H1 (cell line): ENCODE data around the gene GGA3. TPM values are rescaled to one million over a fixed set of nuclear protein-coding genes. Genes with fewer than 3 reads are reported as not detected.

Experiments
- CTCF ChIA-PET: fragments of 300-600 bp; sonication (Branson Sonifier 250); formaldehyde crosslinking; loops from one replicate; lab custom pipeline; 2021; ENCODE audit not compliant: partially characterized antibody; lab: Charles Lee
- POLR2A ChIA-PET: fragments of 300-600 bp; sonication (Branson Sonifier 250); formaldehyde crosslinking; loops from one replicate; lab custom pipeline; 2021; ENCODE audit warnings: inconsistent platforms; ENCODE audit not compliant: partially characterized antibody; lab: Charles Lee
- DNase-seq, 2 experiments: peaks; one replicate each; pipeline versions ENCODE4 v3.0.0 to v3.0.0-alpha.2; 2010 to 2022; ENCODE audit warnings: low spot score in 2 of 2, low read depth in 1 of 2, mixed read lengths in 1 of 2
- FAIRE-seq: peaks from 2 replicates; lab custom pipeline; 2011; peaks lifted over from hg19 to GRCh38; lab: Jason Lieb, UNC
- H2AFZ ChIP-seq: 2 replicates; pipeline ENCODE4 v1.8.1; 2012; ENCODE audit warnings: low read length, inconsistent platforms
- H2AK5ac ChIP-seq: 2 replicates; pipeline ENCODE4 v1.6.1; 2013; ENCODE audit warnings: low read depth, low read length
- H2BK120ac ChIP-seq: replicated peaks from 2 replicates; pipeline ENCODE3; 2013; ENCODE audit warnings: low read depth, low read length, inconsistent platforms
- H2BK12ac ChIP-seq: 2 replicates; pipeline ENCODE4 v1.6.1; 2013; ENCODE audit warnings: low read depth, low read length
- H2BK15ac ChIP-seq: 2 replicates; pipeline ENCODE4 v1.6.1; 2013; ENCODE audit warnings: low read length
- H2BK20ac ChIP-seq: 2 replicates; pipeline ENCODE4 v1.6.1; 2013; ENCODE audit warnings: low read length
- H2BK5ac ChIP-seq: 2 replicates; pipeline ENCODE4 v1.6.1; 2013; ENCODE audit warnings: low read depth, low read length
- H3K14ac ChIP-seq: 2 replicates; pipeline ENCODE4 v1.6.1; 2013; ENCODE audit warnings: inconsistent platforms; ENCODE audit not compliant: insufficient read length
- H3K18ac ChIP-seq: 2 replicates; pipeline ENCODE4 v1.6.1; 2013; ENCODE audit warnings: low read length; ENCODE audit errors: extremely low read depth
- H3K23ac ChIP-seq: 2 replicates; pipeline ENCODE4 v1.6.1; 2013; ENCODE audit warnings: inconsistent platforms; ENCODE audit not compliant: insufficient read length
- H3K23me2 ChIP-seq: 2 replicates; pipeline ENCODE4 v1.6.1; 2013; ENCODE audit warnings: low read depth, low read length
- H3K27ac ChIP-seq: 2 replicates; pipeline ENCODE4 v1.6.1; 2011; ENCODE audit warnings: low read depth, low read length, inconsistent platforms
- H3K27me3 ChIP-seq, 4 experiments: replicated peaks in 1 of 4; 1 replicate in 1 of 4; 2 replicates in 3 of 4; pipeline versions ENCODE4 v1.6.1 to v1.8.1; 2011 to 2013; ENCODE audit warnings: low read length in 3 of 4, mild to moderate bottlenecking in 3 of 4, inconsistent platforms in 2 of 4, mixed read lengths in 2 of 4, moderate library complexity in 1 of 4; ENCODE audit not compliant: control insufficient read depth in 3 of 4, insufficient read depth in 3 of 4; ENCODE audit errors: extremely low read depth in 1 of 4
- H3K36me3 ChIP-seq, 4 experiments: 2 replicates each; pipeline versions ENCODE4 v1.6.1 to v1.8.1; 2011 to 2013; ENCODE audit warnings: mild to moderate bottlenecking in 4 of 4, low read length in 3 of 4, moderate library complexity in 2 of 4, control low read depth in 1 of 4, inconsistent platforms in 1 of 4; ENCODE audit not compliant: insufficient read depth in 4 of 4, control insufficient read depth in 2 of 4
- H3K4ac ChIP-seq: replicated peaks from 2 replicates; pipeline ENCODE3; 2013; ENCODE audit warnings: low read length, low read depth, mixed read lengths, inconsistent platforms; ENCODE audit not compliant: insufficient read length
- H3K4me1 ChIP-seq, 4 experiments: replicated peaks in 1 of 4; 1 replicate in 1 of 4; 2 replicates in 3 of 4; pipeline versions ENCODE4 v1.6.1 to v1.8.1; 2011 to 2013; ENCODE audit warnings: low read length in 3 of 4, inconsistent platforms in 2 of 4, mixed read lengths in 1 of 4; ENCODE audit not compliant: insufficient read depth in 4 of 4, control insufficient read depth in 3 of 4
- H3K4me2 ChIP-seq, 2 experiments: 2 replicates each; pipeline versions ENCODE4 v1.6.1 to v1.8.1; 2011 to 2013; ENCODE audit warnings: low read depth in 2 of 2, low read length in 2 of 2, control low read depth in 1 of 2, inconsistent platforms in 1 of 2, mild to moderate bottlenecking in 1 of 2; ENCODE audit not compliant: insufficient read depth in 1 of 2
- H3K4me3 ChIP-seq, 4 experiments: fragments of 200-600, 300-600 bp in 1 of 4; sonication (generic), shearing (Covaris generic), sonication (Bioruptor Twin) in 1 of 4; 2 replicates each; pipeline versions ENCODE4 v1.5.1 to v1.8.1; 2011 to 2016; ENCODE audit warnings: low read length in 4 of 4, low read depth in 3 of 4, control low read depth in 2 of 4, inconsistent platforms in 2 of 4, mild to moderate bottlenecking in 2 of 4, mixed read lengths in 1 of 4, moderate library complexity in 1 of 4; ENCODE audit not compliant: insufficient read depth in 2 of 4; ENCODE audit errors: extremely low read depth in 1 of 4
- H3K56ac ChIP-seq: replicated peaks from 2 replicates; pipeline ENCODE3; 2013; ENCODE audit warnings: low read depth, mild to moderate bottlenecking, mixed read lengths, low read length, inconsistent platforms; ENCODE audit not compliant: insufficient read length
- H3K79me1 ChIP-seq: 2 replicates; pipeline ENCODE4 v1.6.1; 2013; ENCODE audit warnings: low read depth, low read length, control low read depth
- H3K79me2 ChIP-seq, 2 experiments: 2 replicates each; pipeline versions ENCODE4 v1.6.1 to v1.8.1; 2012 to 2013; ENCODE audit warnings: low read length in 2 of 2, mild to moderate bottlenecking in 2 of 2, inconsistent platforms in 1 of 2; ENCODE audit not compliant: insufficient read depth in 2 of 2, control insufficient read depth in 1 of 2
- H3K9ac ChIP-seq, 4 experiments: replicated peaks in 1 of 4; 1 replicate in 1 of 4; 2 replicates in 3 of 4; pipeline versions ENCODE4 v1.6.1 to v1.8.1; 2011 to 2013; ENCODE audit warnings: low read depth in 3 of 4, low read length in 3 of 4, control low read depth in 2 of 4, mild to moderate bottlenecking in 2 of 4, moderate library complexity in 2 of 4, inconsistent platforms in 1 of 4; ENCODE audit errors: extremely low read depth in 1 of 4
- H3K9me3 ChIP-seq, 2 experiments: 2 replicates each; pipeline versions ENCODE4 v1.6.1 to v1.8.1; 2012 to 2013; ENCODE audit warnings: mild to moderate bottlenecking in 2 of 2, moderate library complexity in 2 of 2, control low read depth in 1 of 2, inconsistent platforms in 1 of 2, low read depth in 1 of 2, low read length in 1 of 2, mixed read lengths in 1 of 2; ENCODE audit not compliant: insufficient read depth in 2 of 2
- H4K20me1 ChIP-seq, 2 experiments: replicated peaks in 1 of 2; 2 replicates each; pipeline versions ENCODE3 to v1.8.1; 2011 to 2013; ENCODE audit warnings: inconsistent platforms in 2 of 2, low read length in 2 of 2, mild to moderate bottlenecking in 1 of 2; ENCODE audit not compliant: insufficient read depth in 2 of 2, control insufficient read depth in 1 of 2
- H4K5ac ChIP-seq: 2 replicates; pipeline ENCODE4 v1.6.1; 2013; ENCODE audit warnings: low read length, low read depth, mixed read lengths, inconsistent platforms; ENCODE audit not compliant: insufficient read length
- H4K8ac ChIP-seq: 2 replicates; pipeline ENCODE4 v1.8.0; 2013; ENCODE audit warnings: mild to moderate bottlenecking, moderate library complexity, low read length, inconsistent platforms; ENCODE audit not compliant: insufficient read depth; ENCODE audit errors: extremely low read depth
- H4K91ac ChIP-seq: replicated peaks from 2 replicates; pipeline ENCODE3; 2013; ENCODE audit warnings: low read length, mixed read lengths, inconsistent platforms; ENCODE audit not compliant: insufficient read length
- CREB1 ChIP-seq: IDR thresholded peaks from 2 replicates; pipeline ENCODE4 v1.6.1; 2012; ENCODE audit warnings: inconsistent platforms
- EGR1 ChIP-seq: IDR thresholded peaks from 2 replicates; pipeline ENCODE4 v1.6.1; 2011; ENCODE audit warnings: low read depth, low read length, borderline replicate concordance
- POLR2A ChIP-seq, 2 experiments: IDR thresholded peaks; 1 replicate in 1 of 2; 2 replicates in 1 of 2; pipeline ENCODE4 v1.6.1; 2011; ENCODE audit warnings: low read depth in 2 of 2, low read length in 2 of 2, mild to moderate bottlenecking in 2 of 2; ENCODE audit errors: control extremely low read depth in 1 of 2
- RAD21 ChIP-seq, 2 experiments: IDR thresholded peaks in 1 of 2; conservative IDR thresholded peaks in 1 of 2; 2 replicates each; pipeline ENCODE4 v1.6.1; 2011; ENCODE audit warnings: low read depth in 2 of 2, low read length in 2 of 2, improper control_type of control experiment in 1 of 2, inconsistent platforms in 1 of 2, mild to moderate bottlenecking in 1 of 2, moderate library complexity in 1 of 2
- RXRA ChIP-seq: IDR thresholded peaks from 2 replicates; pipeline ENCODE4 v1.6.1; 2011; ENCODE audit warnings: low read depth, mild to moderate bottlenecking, low read length, moderate library complexity; ENCODE audit not compliant: insufficient read depth
- SP1 ChIP-seq: IDR thresholded peaks from 2 replicates; pipeline ENCODE4 v1.6.1; 2011; ENCODE audit warnings: low read depth, low read length
- YY1 ChIP-seq: IDR thresholded peaks from 2 replicates; pipeline ENCODE4 v1.6.1; 2011; ENCODE audit warnings: low read depth, mild to moderate bottlenecking, low read length
- WGBS, 2 experiments: shearing (Covaris generic) in 1 of 2; methylation state at CpG; one replicate each; pipeline versions ENCODE4 v1.1.6 to v1.1.7; 2013 to 2015; ENCODE audit warnings: low lambda C conversion rate in 2 of 2, mixed read lengths in 2 of 2, inconsistent platforms in 1 of 2, low coverage in 1 of 2, missing lambda C conversion rate in 1 of 2; ENCODE audit not compliant: insufficient replicate concordance in 2 of 2, insufficient coverage in 1 of 2, insufficient read length in 1 of 2; ENCODE audit errors: extremely low coverage in 1 of 2, missing lambda C conversion rate in 1 of 2; 5-methylcytosine and 5-hydroxymethylcytosine counted together
- polyA plus RNA-seq, 7 experiments: library from polyadenylated mRNA; depleted of rRNA in 3 of 7; stranded (reverse) in 5 of 7; unstranded in 2 of 7; fragments of >200 nt in 5 of 7; fragments of 200-250 nt in 2 of 7; gene quantifications; 1 replicate in 5 of 7; 2 replicates in 1 of 7; 4 replicates in 1 of 7; pipeline versions ENCODE4 v1.2.1 to v1.2.3, GENCODE V29; 2011 to 2013; ENCODE audit warnings: missing spikeins in 2 of 7, mixed read lengths in 2 of 7
- total RNA-seq: library from RNA; stranded (reverse); fragmentation: NEBNext Ultra II Directional; extraction: Animal tissue kit (Norgen Biotek cat#: 25700); gene quantifications from 2 replicates; pipeline ENCODE4 v1.2.1, GENCODE V29; 2021
- TF ChIP-seq, protein P1 (sequence below), 3 experiments: IDR thresholded peaks; 1 replicate in 2 of 3; 2 replicates in 1 of 3; pipeline versions ENCODE4 v1.5.1 to v1.6.1; 2011; ENCODE audit warnings: low read length in 3 of 3, mild to moderate bottlenecking in 3 of 3, inconsistent platforms in 2 of 3, low read depth in 1 of 3, moderate library complexity in 1 of 3; ENCODE audit not compliant: insufficient read depth in 1 of 3; ENCODE audit errors: control extremely low read depth in 1 of 3
- TF ChIP-seq, protein P2 (sequence below): IDR thresholded peaks from 2 replicates; pipeline ENCODE4 v1.6.1; 2011; ENCODE audit warnings: low read length, improper control_type of control experiment

GGA3 gene
- total and polyA plus RNA-seq, 2 of the 8 experiments (the other 6 are each of a cell fraction or from before 2014, with no cell fraction given), result 40.6 to 60.0 TPM

DNA sequence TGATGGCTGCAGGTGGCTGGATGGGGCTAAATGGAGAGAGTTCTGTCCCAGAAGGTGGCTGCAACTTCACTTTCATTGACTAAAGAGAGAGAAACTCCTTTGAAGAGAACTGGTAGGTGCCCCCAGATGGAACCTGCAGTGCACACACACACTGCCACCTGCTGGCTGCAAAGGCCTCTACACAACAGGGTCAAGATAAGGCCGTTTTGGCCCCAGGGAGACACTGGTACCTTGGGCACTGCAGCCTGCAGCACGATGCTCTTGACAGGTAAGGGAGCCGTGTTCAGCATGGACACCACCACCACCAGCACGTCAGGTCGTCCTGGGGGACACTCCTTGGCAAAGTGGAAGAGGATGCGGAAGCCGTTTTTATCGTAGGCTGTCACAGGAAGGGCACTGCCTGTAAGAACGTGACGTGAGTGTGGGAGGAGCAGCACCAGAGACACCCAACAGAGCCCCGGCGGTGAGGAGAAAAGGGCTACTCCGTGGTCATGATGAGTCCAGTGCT lies 22.7 kb downstream of the GGA3 start:
- Histone ChIP-seq H3K56ac (no peak overlapping the region), H3K4me2 (no peak overlapping the region), H3K4me1 (peaks cover 0 to 4% (median 0%) of the 10 kb centered on the region in 4 experiments; a peak in 3 of 7 replicates), H3K79me2 (no peaks in the 10 kb centered on the region), H3K27me3 (no peaks in the 10 kb centered on the region), H3K4me3 (no peak overlapping the region), H3K36me3 (peaks cover 37 to 72% (median 66%) of the 10 kb centered on the region in 4 experiments), H3K79me1 (no peaks in the 10 kb centered on the region), H3K4ac (no peak overlapping the region), H4K8ac (no peak overlapping the region), H3K23me2 (no peaks in the 10 kb centered on the region), H2BK15ac (no peak overlapping the region), H2BK5ac (no peak overlapping the region), H3K27ac (no peak overlapping the region), H2BK120ac (no peak overlapping the region), H3K9ac (no peak overlapping the region), H3K14ac (no peak overlapping the region), H2BK12ac (no peak overlapping the region), H2BK20ac (no peak overlapping the region), H3K23ac (no peak overlapping the region), H3K9me3 (no peaks in the 10 kb centered on the region), H4K5ac (no peak overlapping the region), H4K20me1 (peaks cover 14 to 29% of the 10 kb centered on the region in 2 experiments), H3K18ac (no peak overlapping the region), H2AFZ (no peak overlapping the region), H4K91ac (no peak overlapping the region), H2AK5ac (no peak overlapping the region)
- FAIRE-seq (peak; percentile 7), DNase-seq (peak in 1 of 2 experiments; percentile 72)
- ChIA-PET POLR2A (interaction anchor here (0.6 to 6.3 kb wide), 8 partner anchors 10 to 193 kb away, joined by 3 to 53 read pairs (median 4); partner anchors contain the start of gene MIF4GD), CTCF (interaction anchor here (0.6 to 16.5 kb wide), 22 partner anchors 9 to 186 kb away, joined by 3 to 369 read pairs (median 6); partner anchors contain the start of genes GGA3, MIF4GD, MRPS7 and NT5C)
- 83% methylated on average over 13 of the region's 13 CpGs; no CpG with 5 or more reads in 1 of the 2 experiments for WGBS, 2 experiments
- TF ChIP-seq EGR1, result no peak
- TF ChIP-seq YY1, result no peak
- TF ChIP-seq POLR2A (IDR thresholded peaks at IDR 0.05; ENCODE audit: control extremely low read depth in 1 of 2, low read depth in 2 of 2, low read length in 2 of 2), result no peak
- TF ChIP-seq, protein P1, sequence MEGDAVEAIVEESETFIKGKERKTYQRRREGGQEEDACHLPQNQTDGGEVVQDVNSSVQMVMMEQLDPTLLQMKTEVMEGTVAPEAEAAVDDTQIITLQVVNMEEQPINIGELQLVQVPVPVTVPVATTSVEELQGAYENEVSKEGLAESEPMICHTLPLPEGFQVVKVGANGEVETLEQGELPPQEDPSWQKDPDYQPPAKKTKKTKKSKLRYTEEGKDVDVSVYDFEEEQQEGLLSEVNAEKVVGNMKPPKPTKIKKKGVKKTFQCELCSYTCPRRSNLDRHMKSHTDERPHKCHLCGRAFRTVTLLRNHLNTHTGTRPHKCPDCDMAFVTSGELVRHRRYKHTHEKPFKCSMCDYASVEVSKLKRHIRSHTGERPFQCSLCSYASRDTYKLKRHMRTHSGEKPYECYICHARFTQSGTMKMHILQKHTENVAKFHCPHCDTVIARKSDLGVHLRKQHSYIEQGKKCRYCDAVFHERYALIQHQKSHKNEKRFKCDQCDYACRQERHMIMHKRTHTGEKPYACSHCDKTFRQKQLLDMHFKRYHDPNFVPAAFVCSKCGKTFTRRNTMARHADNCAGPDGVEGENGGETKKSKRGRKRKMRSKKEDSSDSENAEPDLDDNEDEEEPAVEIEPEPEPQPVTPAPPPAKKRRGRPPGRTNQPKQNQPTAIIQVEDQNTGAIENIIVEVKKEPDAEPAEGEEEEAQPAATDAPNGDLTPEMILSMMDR (IDR thresholded peaks at IDR 0.05; ENCODE audit: control extremely low read depth in 1 of 3, insufficient read depth in 1 of 3, low read depth in 1 of 3, low read length in 3 of 3), result peak; percentile 83 to 96 (median 94)
- peak; percentile 41 to 59 for TF ChIP-seq RAD21 (IDR thresholded peaks at IDR 0.05 in 1 of 2, conservative IDR thresholded peaks at IDR 0.05 in 1 of 2; ENCODE audit: low read depth in 2 of 2, low read length in 2 of 2)
- peak; percentile 20; the same call in 1 of the 2 replicates for TF ChIP-seq CREB1
- TF ChIP-seq SP1, result no peak
- TF ChIP-seq, protein P2, sequence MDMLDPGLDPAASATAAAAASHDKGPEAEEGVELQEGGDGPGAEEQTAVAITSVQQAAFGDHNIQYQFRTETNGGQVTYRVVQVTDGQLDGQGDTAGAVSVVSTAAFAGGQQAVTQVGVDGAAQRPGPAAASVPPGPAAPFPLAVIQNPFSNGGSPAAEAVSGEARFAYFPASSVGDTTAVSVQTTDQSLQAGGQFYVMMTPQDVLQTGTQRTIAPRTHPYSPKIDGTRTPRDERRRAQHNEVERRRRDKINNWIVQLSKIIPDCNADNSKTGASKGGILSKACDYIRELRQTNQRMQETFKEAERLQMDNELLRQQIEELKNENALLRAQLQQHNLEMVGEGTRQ, result no peak
- 0 out of 2 replicates have a peak, but pooled peaks have one; percentile 48 for TF ChIP-seq RXRA
